Astrocyte (in vitro differentiated cells and primary cell): ENCODE results near the gene TUBA3E.
"Not testable (repeated sequence)": the region's sequence is repeated elsewhere in the genome, so short reads cannot be mapped to it uniquely, and the experiment has no call there.

ENCODE experiments used
- CTCF ChIP-seq: IDR thresholded peaks from 2 replicates; pipeline ENCODE4 v1.5.1; 2011; ENCODE audit warnings: low read depth, mild to moderate bottlenecking, inconsistent platforms, low read length, moderate library complexity; ENCODE audit not compliant: insufficient read depth
- EZH2 ChIP-seq: IDR thresholded peaks from 2 replicates; pipeline ENCODE4 v1.6.1; 2012; ENCODE audit warnings: mild to moderate bottlenecking, low read length, inconsistent platforms; ENCODE audit not compliant: insufficient read depth

GRCh38 chr2:130155956-130156623 lies 42.1 kb downstream of the TUBA3E start:
- TF ChIP-seq CTCF: peak; percentile 28
- not testable (repeated sequence) for TF ChIP-seq EZH2
